Fibroblast of lung (primary cell): ENCODE results near the gene FILIP1L. TPM values are rescaled to one million over a fixed set of nuclear protein-coding genes. Genes with fewer than 3 reads are reported as not detected.

Experiments used
- DNase-seq, 2 donors: peaks; one replicate each; pipeline versions ENCODE4 v3.0.0 to v3.0.0-alpha.2; 2010; ENCODE audit warnings: low read depth in 2 of 2
- H2AFZ ChIP-seq: 2 replicates; pipeline ENCODE4 v1.5.1; 2012; ENCODE audit warnings: low read length, control low read depth, inconsistent platforms
- H3K27ac ChIP-seq: 2 replicates; pipeline ENCODE4 v1.5.1; 2011; ENCODE audit warnings: low read length, control low read depth; ENCODE audit not compliant: insufficient read depth
- H3K27me3 ChIP-seq: 2 replicates; pipeline ENCODE4 v1.5.1; 2011; ENCODE audit warnings: mild to moderate bottlenecking, low read length; ENCODE audit not compliant: control insufficient read depth, insufficient read depth
- H3K36me3 ChIP-seq: 2 replicates; pipeline ENCODE4 v1.5.1; 2011; ENCODE audit warnings: low read length; ENCODE audit not compliant: control insufficient read depth, insufficient read depth
- H3K4me1 ChIP-seq: 2 replicates; pipeline ENCODE4 v1.5.1; 2011; ENCODE audit warnings: low read length; ENCODE audit not compliant: control insufficient read depth, insufficient read depth; ENCODE audit errors: extremely low read depth
- H3K4me2 ChIP-seq: 2 replicates; pipeline ENCODE4 v1.5.1; 2011; ENCODE audit warnings: low read length, control low read depth; ENCODE audit not compliant: insufficient read depth; ENCODE audit errors: extremely low read depth
- H3K4me3 ChIP-seq, 4 experiments: fragments of 200-600 bp in 1 of 4; sonication (generic) in 1 of 4; replicated peaks in 1 of 4; 2 replicates each; pipeline ENCODE4 v1.5.1; 2011 to 2016; ENCODE audit warnings: low read length in 4 of 4, low read depth in 3 of 4, mild to moderate bottlenecking in 3 of 4, control low read depth in 2 of 4, inconsistent platforms in 1 of 4, mixed read lengths in 1 of 4; ENCODE audit not compliant: insufficient read depth in 1 of 4; ENCODE audit errors: control extremely low read depth in 1 of 4
- H3K79me2 ChIP-seq: 2 replicates; pipeline ENCODE4 v1.5.1; 2012; ENCODE audit warnings: mild to moderate bottlenecking, low read length, inconsistent platforms; ENCODE audit not compliant: control insufficient read depth, insufficient read depth
- H3K9ac ChIP-seq: 2 replicates; pipeline ENCODE4 v1.5.1; 2011; ENCODE audit warnings: mild to moderate bottlenecking, low read length, control low read depth; ENCODE audit not compliant: insufficient read depth
- H3K9me3 ChIP-seq: 2 replicates; pipeline ENCODE4 v1.5.1; 2012; ENCODE audit warnings: low read depth, low read length; ENCODE audit not compliant: control insufficient read depth, insufficient read depth
- H4K20me1 ChIP-seq: 2 replicates; pipeline ENCODE4 v1.5.1; 2011; ENCODE audit warnings: low read length; ENCODE audit not compliant: control insufficient read depth, insufficient read depth; ENCODE audit errors: extremely low read depth
- EZH2 ChIP-seq: IDR thresholded peaks from 2 replicates; pipeline ENCODE4 v1.5.1; 2012; ENCODE audit warnings: low read length, control low read depth, mild to moderate bottlenecking; ENCODE audit errors: missing control alignments
- polyA plus RNA-seq, 2 donors: library from polyadenylated mRNA; depleted of rRNA in 1 of 2; stranded (reverse) in 1 of 2; unstranded in 1 of 2; fragments of >200 nt; gene quantifications; 2 replicates each; pipeline ENCODE4 v1.2.1, GENCODE V29; 2011 to 2012; ENCODE audit warnings: missing spikeins in 1 of 2
- total RNA-seq: library from RNA; depleted of rRNA; stranded (reverse); fragments of >200 nt; gene quantifications from 2 replicates; pipeline ENCODE4 v1.2.1, GENCODE V29; 2014
- TF ChIP-seq, protein P1 (sequence below), 2 donors: IDR thresholded peaks in 1 of 2; conservative IDR thresholded peaks in 1 of 2; 1 replicate in 1 of 2; 2 replicates in 1 of 2; pipeline ENCODE4 v1.5.1; 2011 to 2012; ENCODE audit warnings: low read length in 2 of 2, control low read depth in 1 of 2, inconsistent platforms in 1 of 2, low read depth in 1 of 2, mild to moderate bottlenecking in 1 of 2

The FILIP1L gene
- total and polyA plus RNA-seq, 2 donors (not counting 1 experiment from before 2014, with no cell fraction given), result 92.8 to 126 TPM

DNA sequence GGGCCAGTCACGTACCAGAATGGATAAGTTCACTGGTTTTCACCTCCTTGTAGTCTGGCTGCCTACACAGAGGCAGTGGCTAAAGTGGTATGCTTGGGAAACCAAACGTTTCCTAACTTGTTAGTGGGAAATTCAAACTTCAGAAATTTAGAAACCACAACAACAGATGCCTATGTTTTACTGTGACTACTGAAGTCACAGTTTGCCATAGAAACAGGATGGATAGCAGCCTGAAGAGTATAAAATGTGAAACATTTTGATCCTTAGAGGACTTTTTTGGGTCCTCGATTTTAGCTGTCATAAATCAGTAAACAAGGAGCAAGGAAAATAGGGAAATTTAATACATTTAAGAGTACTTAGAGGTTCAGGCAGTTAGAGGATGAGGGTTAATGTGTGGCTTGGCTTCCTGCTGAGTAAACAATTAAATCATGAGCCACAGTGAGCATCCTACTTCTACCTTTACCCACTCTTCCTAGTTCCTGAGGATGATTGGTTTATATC lies 248.0 kb downstream of the FILIP1L start:
- peaks cover 91% of the 10 kb centered on the region for H3K79me2 ChIP-seq
- peak overlapping the region; percentile 49 for H3K4me2 ChIP-seq
- H3K36me3 ChIP-seq, result peaks cover 10% of the 10 kb centered on the region
- H3K4me1 ChIP-seq, result peaks cover 37% of the 10 kb centered on the region
- TF ChIP-seq, protein P1, sequence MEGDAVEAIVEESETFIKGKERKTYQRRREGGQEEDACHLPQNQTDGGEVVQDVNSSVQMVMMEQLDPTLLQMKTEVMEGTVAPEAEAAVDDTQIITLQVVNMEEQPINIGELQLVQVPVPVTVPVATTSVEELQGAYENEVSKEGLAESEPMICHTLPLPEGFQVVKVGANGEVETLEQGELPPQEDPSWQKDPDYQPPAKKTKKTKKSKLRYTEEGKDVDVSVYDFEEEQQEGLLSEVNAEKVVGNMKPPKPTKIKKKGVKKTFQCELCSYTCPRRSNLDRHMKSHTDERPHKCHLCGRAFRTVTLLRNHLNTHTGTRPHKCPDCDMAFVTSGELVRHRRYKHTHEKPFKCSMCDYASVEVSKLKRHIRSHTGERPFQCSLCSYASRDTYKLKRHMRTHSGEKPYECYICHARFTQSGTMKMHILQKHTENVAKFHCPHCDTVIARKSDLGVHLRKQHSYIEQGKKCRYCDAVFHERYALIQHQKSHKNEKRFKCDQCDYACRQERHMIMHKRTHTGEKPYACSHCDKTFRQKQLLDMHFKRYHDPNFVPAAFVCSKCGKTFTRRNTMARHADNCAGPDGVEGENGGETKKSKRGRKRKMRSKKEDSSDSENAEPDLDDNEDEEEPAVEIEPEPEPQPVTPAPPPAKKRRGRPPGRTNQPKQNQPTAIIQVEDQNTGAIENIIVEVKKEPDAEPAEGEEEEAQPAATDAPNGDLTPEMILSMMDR (conservative IDR thresholded peaks at IDR 0.05 in 1 of 2, IDR thresholded peaks at IDR 0.05 in 1 of 2; ENCODE audit: low read depth in 1 of 2, low read length in 2 of 2), result no peak
- TF ChIP-seq EZH2, result no peak
- DNase-seq, result peak; percentile 78 to 91
- H3K4me3 ChIP-seq, result no peak overlapping the region
- H3K9ac ChIP-seq, result no peak overlapping the region
- H4K20me1 ChIP-seq, result no peaks in the 10 kb centered on the region
- no peaks in the 10 kb centered on the region for H3K9me3 ChIP-seq
- no peaks in the 10 kb centered on the region for H3K27me3 ChIP-seq
- peak overlapping the region; percentile 71 for H3K27ac ChIP-seq
- no peak overlapping the region for H2AFZ ChIP-seq

DNA sequence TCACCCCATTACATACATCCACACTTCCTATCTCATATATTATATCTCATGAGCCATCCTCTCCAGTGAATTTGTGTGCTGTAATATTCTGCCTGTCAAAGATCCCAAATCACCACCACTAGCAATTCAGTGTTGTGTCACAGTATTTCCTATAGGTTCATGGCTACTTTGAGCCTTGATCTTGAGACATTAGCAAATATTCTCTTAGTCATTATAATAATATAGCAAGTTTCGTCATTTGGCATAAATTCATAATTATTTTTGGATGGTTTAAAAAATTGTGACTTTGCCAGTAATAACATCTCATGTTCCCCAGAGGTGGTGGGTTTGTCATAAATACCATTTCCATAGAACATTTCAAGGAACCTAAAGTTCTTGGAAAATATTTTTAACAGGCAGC lies 249.0 kb downstream of the FILIP1L start:
- Histone ChIP-seq H3K9ac (no peak overlapping the region), H3K36me3 (peaks cover 13% of the 10 kb centered on the region), H3K9me3 (no peaks in the 10 kb centered on the region), H4K20me1 (no peaks in the 10 kb centered on the region), H3K79me2 (peaks cover 88% of the 10 kb centered on the region), H3K4me2 (no peak overlapping the region), H3K27me3 (no peaks in the 10 kb centered on the region), H3K4me3 (no peak overlapping the region), H3K27ac (no peak overlapping the region), H3K4me1 (peaks cover 42% of the 10 kb centered on the region), H2AFZ (no peak overlapping the region)
- no peak for TF ChIP-seq EZH2
- TF ChIP-seq, protein P1 (conservative IDR thresholded peaks at IDR 0.05 in 1 of 2, IDR thresholded peaks at IDR 0.05 in 1 of 2; ENCODE audit: low read depth in 1 of 2, low read length in 2 of 2), result no peak
- peak; percentile 64 to 88 for DNase-seq

DNA sequence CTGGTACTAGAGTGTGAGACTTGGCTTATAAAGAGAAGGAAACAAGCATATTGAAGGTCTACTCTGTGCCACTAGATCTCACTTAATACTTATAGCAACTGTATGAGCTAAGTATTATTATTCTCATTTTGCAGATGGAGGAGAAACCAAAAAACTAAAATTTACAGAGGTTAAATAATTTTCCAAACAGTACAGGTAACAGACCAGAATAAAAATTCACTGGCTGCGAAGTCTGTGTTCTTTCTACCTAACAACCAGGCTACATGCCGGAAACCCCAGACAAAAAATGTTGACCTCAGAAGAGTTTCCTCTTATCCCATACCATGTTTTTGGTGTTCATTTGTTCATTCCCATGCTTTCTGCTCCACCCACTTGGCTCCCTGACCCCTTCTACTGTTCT lies 250.0 kb downstream of the FILIP1L start:
- no peak for TF ChIP-seq EZH2
- TF ChIP-seq, protein P1 (conservative IDR thresholded peaks at IDR 0.05 in 1 of 2, IDR thresholded peaks at IDR 0.05 in 1 of 2; ENCODE audit: low read depth in 1 of 2, low read length in 2 of 2), result no peak
- Histone ChIP-seq H3K4me2 (no peak overlapping the region), H3K79me2 (peaks cover 81% of the 10 kb centered on the region), H3K9ac (no peak overlapping the region), H3K9me3 (no peaks in the 10 kb centered on the region), H4K20me1 (no peaks in the 10 kb centered on the region), H3K4me3 (no peak overlapping the region), H3K27me3 (no peaks in the 10 kb centered on the region), H3K36me3 (peaks cover 13% of the 10 kb centered on the region), H3K4me1 (peaks cover 49% of the 10 kb centered on the region), H2AFZ (no peak overlapping the region), H3K27ac (no peak overlapping the region)
- no peak for DNase-seq
